NCI-H187 treated with DMSO at 0.1 percent for 48 hours (cell line): Measurements from ENCODE around the gene PBXIP1.
A peak's percentile ranks its signal among the peaks of the same experiment; 100 is the strongest.
"Not testable (repeated sequence)": the region's sequence is repeated elsewhere in the genome, so short reads cannot be mapped to it uniquely, and the experiment has no call there.

Source experiments
- DNase-seq: peaks from one replicate; lab custom pipeline; 2025; lab: John Stamatoyannopoulos, UW

Gene PBXIP1

GRCh38 chr1:154936555-154937084 is 19.3 kb downstream of the PBXIP1 start, which contains the start of gene PMVK:
TSS of gene PMVK (minus strand) at chr1:154936719. CDS start at chr1:154936685, 34 bp downstream.
- peak; percentile 95 for DNase-seq

- DNase-seq, result no peak
Observed at GRCh38 chr1:154935749-154936554, 19.9 kb downstream of the PBXIP1 start.

- DNase-seq, result no peak
Observed at GRCh38 chr1:154934358-154934948, 21.4 kb downstream of the PBXIP1 start.

DNA sequence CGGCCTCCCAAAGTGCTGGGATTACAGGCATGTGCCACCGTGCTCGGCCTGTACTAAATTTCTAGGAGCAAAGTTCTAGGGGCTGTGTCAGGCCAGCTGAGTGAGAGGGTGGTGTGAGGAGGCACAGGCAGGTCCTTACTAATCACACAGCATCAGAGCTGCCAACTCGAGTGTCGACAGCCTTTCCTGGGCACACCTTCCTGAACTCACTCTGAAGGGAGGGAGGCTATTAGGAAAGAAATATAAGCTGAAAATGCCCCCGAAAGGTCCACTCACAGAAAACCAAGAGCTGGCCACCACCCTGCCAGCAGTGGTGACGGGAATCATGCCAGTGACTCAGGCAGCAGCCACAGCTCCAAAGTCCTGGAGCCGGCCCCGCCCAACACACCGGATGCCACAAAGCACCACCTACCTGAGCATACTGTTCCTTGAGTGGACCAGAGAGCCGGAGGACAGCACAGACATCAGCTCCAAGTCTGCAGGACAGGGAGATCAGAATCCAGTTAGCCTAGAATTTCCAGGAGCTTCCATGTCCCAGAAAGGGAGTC is 23.9 kb downstream of the PBXIP1 start:
- no peak for DNase-seq

GRCh38 chr1:154926201-154926600 is 29.7 kb downstream of the PBXIP1 start:
- DNase-seq, result no peak

- no peak for DNase-seq
Observed at GRCh38 chr1:154925335-154926170, 30.3 kb downstream of the PBXIP1 start.

- DNase-seq, result no peak
Observed at GRCh38 chr1:154923695-154924094, 32.2 kb downstream of the PBXIP1 start.

DNA sequence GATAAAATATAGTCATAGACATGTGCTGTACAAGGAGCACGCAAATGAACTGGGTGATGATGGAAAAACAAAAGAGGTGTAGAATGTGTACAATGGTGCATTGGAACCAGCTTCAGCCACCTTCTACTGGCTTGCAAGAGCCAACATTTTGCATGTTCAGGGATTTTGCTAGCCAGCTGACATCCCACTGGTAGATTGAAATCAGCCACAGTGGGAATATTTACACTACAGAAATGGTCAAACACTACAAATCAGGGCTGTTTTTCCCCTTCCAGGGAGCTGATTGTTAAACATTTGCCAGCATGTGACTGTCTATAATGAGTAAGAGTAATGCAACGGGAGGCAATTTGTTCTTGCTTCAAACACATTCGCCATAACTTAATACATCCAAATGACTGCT is 42.6 kb downstream of the PBXIP1 start:
- no peak for DNase-seq

DNA sequence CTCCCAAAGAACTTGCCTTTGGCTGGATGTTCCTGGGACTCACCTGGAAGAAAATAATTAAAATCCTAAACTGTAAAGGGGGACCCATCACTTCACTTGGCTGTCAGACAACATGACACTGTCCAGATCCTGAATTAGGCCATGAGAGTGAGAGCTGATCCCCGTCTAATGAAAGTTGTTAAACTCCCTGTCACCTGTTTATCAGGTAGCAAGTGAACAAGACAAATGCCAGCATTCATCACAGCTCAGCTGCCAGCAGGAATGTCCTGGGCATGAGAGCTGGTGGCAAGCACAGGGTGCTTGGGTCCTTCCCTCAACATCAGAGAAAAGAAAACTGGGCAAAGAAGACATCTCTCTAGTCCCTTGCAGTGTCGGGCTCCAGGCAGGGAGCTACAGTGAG is 43.1 kb downstream of the PBXIP1 start:
- DNase-seq, result no peak

GRCh38 chr1:154911691-154912550 is 44.0 kb downstream of the PBXIP1 start:
- DNase-seq, result no peak

DNA sequence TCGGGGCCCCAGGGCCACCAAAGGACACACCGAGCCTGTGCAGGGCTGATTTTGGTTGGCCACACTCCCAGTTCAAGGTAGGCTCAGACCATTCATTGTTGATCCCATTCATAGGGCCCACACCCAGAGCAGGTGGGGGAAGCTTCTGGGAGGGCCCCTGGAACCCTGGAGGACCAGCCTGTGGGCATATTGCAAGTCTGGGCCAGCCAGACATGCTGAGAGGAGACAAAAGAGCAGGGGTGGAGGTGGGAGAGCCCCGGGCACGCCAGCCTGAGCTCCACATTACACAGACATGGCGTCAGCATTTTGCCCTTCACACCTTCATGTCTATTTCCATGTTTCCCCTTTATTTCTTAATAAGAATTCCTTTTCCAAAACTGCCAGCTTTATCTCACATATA is 45.0 kb downstream of the PBXIP1 start:
- no peak for DNase-seq

- DNase-seq, result no peak
Observed at GRCh38 chr1:154908937-154909336, 47.0 kb downstream of the PBXIP1 start.

DNA sequence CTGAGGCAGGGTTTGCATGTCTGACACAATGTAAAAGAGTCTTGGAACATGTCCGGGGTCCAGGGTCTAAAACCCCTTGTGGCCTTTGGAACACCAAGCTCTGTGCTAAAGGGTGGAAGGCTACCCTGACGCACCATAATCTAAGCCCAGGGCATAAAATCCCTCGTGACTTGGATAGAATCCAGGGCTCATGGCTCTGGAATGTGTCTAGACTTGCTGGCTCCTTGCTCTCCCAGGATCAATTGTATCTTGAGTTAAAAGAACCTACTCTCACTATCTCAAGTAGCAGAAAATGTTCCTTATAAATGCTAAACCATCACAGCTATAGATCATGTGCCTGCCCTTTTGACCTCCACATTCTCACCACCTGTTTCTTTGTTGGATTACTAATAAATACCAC is 47.8 kb downstream of the PBXIP1 start:
- DNase-seq, result not testable (repeated sequence)

GRCh38 chr1:154906621-154907081 is 49.2 kb downstream of the PBXIP1 start:
- no peak for DNase-seq

- DNase-seq, result no peak
Observed at GRCh38 chr1:154902938-154903566, 52.8 kb downstream of the PBXIP1 start.

DNA sequence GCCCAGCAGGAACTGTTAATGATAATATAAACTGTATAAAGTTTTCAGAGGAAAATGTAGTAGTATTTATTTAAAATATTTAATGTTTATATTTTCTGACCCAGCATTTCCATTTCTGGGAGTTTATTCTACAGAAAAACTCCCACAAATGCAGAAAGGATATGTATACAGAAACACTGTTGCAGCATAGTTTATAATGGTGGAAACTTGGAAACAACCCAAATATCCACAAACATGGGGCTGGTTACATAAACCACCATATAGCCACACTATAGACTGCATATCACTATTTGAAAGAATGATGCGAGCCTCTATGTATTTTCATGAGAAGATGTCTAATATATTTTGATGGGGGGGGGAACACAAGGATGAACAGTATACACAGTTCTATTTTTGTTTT is 54.3 kb downstream of the PBXIP1 start:
- DNase-seq, result no peak

- no peak for DNase-seq
Observed at GRCh38 chr1:154899041-154899440, 56.9 kb downstream of the PBXIP1 start.

DNA sequence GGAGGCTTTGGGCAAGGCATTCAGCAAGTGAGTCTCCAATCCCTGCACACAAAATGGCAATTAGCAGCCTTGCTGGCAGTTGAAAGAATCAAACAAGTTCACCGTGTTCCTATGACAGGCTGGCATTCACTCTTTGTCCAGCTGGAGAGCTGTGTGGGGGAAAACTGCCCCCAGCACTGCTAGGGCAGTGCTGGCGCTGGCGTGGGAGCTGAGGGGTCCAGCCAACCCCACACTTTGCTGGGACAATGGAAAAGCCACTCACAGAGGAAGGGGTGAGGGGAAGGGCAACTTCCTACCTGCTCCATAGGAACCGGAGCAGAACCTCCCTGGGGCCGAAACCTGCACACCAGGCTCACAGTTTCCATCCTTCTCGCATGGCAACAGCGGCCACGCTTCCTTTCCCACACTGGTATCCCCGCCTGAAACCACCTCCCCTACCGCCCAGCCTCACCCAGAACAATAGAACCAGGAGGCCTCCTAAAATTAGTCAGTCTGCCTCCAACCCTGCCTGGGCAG is 59.1 kb downstream of the PBXIP1 start:
- no peak for DNase-seq

DNA sequence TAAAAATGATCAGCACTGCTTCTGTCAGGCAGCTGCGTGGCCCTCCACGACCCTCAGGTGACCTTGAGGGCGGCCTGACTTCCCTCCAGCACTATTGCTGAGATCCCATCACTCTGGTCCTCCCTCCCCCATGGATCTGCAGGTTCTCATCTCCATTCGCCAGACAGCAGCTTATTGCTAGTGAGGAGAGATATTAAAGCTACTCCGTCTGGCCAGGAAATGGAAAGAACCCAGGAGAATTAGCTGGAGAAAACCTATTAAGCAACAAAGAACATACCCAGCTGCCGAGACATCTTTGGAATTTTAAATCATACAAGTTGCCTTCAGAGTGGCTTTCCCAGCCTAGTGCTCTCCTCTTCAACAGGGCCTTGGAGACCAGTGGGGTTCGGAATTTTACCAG is 60.1 kb downstream of the PBXIP1 start:
- DNase-seq, result no peak
